GM11168 (cell line): ENCODE results near the gene PLA2G2E.
"Not testable (repeated sequence)": the region's sequence is repeated elsewhere in the genome, so short reads cannot be mapped to it uniquely, and the experiment has no call there.

Source experiments
- in situ Hi-C: fragments of 300-500 bp; cut with MboI; formaldehyde crosslinking; loops from one replicate; pipeline ENCODE4 v1.12.0; 2022; ENCODE audit warnings: low sequenced_read_pairs; ENCODE audit not compliant: unreplicated experiment

Gene PLA2G2E

DNA sequence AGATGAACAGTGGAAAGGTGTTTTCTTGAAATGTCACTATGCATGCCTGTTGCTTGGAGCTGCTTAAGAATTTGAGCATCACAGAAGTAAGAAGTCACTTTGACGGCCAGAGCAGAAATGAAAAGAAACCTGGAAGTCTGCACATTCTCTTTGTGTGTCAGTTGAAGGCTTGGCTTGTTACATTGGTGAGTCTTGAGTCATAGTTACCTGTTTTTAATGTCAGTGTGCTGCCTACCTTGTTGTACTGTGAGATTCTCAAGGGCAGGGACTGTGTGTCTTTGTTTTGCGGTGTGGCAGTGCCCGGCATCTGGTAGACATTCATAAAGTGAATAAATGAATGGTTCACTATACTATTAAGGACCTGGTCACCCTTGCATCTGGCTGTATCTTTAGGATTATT lies 31.3 kb downstream of the PLA2G2E start:
- in situ Hi-C loops, result no loop called here

DNA sequence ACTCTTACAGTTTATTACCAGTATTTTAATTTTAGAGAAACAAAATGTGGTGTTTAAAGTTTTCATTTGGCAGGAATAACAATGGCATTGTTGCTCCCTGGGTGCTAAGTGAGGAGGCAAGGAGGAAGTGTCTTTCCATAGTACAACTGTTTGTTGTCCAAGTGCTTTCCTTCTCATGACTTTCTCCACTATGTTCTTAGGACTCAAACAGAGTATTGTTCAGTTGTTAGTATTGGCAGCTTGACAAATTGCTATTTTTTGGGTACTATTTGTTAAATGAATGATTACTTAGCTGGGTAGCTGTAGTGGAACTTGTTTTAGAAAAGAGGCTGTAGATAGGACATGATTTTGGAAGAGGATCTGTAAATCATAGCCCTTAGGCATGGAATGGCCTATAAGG lies 33.8 kb downstream of the PLA2G2E start:
- in situ Hi-C loops, result no loop called here

DNA sequence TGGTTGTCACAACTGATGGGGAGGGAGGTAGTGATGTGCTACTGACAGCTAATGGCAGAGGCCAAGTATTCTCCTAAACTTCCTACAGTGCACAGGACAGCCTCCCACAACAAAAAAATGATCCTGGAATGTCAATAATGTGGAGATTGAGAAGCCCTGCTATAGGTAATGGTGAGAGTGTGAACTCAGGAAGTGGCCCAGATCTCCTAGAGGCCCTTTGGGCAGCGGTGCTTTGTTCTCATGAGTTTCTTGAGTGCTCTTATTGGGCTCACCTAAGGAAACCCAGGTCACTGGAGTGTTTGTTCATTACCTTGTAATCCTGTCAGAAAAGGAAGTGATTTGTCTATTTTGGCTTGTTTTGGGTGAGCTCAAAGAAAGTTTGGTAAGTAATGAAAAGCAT lies 35.3 kb downstream of the PLA2G2E start:
- in situ Hi-C loops, result no loop called here

DNA sequence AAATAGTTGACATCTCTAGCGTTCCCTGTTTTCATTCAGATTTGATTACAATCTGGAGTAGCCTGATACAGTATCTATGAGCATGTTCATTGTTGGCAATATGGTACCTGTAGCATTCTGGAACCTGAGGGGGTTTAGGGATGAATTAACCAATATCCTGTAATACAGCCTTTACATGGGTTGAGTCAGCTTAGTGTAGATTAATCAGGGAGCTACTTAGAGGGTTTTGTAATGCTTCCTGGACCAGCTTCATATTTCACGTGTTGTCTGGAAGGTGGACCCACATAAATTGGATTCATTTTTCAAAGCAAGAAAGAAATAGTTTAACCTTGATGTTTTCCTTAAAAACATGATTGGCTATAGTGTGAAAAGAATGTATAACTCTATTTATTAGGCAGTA lies 37.6 kb downstream of the PLA2G2E start:
- in situ Hi-C loops, result no loop called here

DNA sequence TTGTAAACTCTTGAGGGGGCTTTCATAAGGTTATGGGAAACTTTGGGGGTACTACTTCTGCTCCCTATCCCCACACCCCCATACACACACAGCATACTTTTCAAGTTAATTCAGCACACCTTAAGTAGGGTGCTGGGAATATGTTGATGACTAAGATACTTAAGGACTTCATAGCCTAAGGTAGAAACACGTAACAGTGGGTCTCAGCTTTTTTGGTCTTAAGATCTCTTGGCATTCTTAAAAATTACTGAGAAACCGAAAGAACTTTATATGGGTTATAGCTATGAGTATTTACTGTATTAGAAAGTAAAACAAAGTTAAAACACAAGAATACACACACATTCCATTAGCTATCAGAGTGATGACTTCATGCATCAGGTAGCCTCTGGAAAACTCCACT lies 39.1 kb downstream of the PLA2G2E start:
- in situ Hi-C loops, result no loop called here

DNA sequence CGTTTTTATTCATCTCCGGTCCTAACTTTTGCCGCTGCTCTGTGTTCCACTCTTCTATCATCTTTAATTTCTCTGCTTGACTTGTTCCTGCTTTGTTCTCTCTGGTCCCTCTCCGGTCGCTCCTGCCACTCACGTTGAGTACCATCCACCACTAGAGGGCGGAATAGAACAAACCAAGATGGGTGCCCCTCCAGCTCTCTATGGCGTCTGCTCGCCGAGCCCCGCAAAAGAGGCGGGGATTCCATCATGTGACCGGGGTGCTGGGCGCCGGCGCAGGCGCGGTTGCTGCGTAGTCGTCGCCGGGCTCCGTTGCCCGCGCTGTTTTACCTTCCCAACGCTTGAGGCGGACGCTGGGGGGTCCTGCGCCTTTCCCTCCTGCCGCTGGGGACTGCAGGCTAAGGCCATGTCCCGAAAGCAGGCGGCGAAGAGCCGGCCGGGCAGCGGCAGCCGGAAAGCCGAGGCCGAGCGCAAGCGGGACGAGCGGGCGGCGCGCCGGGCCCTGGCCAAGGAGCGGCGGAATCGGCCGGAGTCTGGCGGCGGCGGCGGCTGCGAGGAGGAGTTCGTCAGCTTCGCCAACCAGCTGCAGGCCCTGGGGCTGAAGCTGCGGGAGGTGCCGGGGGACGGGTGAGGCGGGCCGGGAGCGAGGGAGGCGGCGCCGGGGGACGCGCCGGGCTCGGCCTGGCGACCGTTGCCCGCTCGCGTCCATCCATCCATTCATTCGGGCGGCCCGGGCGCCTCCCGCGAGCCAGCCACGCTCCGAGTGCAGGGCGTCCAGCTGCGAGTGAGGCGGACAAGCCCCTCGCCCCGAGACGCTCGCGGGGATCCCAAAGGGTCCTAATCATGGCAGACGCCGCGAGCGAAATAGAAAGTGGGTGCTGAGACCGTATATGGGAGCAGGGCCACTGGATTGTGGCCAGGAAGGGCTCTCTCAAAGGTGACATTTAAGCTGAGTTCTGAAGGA lies 41.0 kb downstream of the PLA2G2E start, which contains the start of gene OTUD3:
Gene OTUD3, plus strand, starts transcription at position 285 of the 961 bp plus-strand sequence. Its CDS starts 119 bp downstream, at position 404.
- in situ Hi-C loops, result no loop called here

GRCh38 chr1:19880841-19881240 lies 42.6 kb downstream of the PLA2G2E start:
- in situ Hi-C loops, result not testable (repeated sequence)

DNA sequence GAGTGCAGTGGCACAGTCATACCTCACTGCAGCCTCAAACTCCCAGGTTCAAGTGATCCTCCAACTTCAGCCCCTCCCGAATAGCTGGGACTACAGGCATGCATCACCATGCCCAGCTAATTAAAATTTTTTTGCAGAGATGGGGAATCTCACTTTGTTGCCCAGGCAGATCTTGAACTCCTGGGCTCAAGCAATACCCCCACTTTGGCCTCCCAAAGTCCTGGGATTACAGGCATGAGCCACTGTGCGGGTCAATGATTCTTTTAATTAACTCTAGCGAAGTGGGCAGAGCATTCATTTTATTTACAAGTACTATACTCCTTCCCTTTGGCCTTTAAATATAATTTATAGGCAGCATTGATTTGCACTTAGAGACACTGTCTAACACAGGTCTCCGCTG lies 43.8 kb downstream of the PLA2G2E start:
- in situ Hi-C loops, result no loop called here

DNA sequence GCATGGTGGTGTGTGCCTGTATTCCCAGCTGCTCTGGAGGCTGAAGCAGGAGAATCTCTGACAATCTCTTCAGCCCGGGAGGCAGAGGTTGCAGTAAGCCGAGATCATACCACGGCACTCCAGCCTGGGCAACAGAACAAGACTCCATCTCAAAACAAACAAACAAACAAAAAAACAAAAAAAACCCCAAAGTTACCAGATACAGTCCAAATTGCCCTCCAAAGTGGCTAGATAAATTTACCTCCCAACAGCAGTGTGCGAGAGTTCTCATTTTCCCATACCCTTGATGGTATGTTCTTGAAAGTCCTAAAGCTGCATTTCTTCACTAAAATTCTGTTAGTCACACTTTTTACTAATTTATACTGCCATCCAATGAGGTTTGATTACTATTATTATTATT lies 44.2 kb downstream of the PLA2G2E start:
- in situ Hi-C loops, result no loop called here

- in situ Hi-C loops, result no loop called here
Measured at GRCh38 chr1:19878637-19878985, 44.8 kb downstream of the PLA2G2E start.

DNA sequence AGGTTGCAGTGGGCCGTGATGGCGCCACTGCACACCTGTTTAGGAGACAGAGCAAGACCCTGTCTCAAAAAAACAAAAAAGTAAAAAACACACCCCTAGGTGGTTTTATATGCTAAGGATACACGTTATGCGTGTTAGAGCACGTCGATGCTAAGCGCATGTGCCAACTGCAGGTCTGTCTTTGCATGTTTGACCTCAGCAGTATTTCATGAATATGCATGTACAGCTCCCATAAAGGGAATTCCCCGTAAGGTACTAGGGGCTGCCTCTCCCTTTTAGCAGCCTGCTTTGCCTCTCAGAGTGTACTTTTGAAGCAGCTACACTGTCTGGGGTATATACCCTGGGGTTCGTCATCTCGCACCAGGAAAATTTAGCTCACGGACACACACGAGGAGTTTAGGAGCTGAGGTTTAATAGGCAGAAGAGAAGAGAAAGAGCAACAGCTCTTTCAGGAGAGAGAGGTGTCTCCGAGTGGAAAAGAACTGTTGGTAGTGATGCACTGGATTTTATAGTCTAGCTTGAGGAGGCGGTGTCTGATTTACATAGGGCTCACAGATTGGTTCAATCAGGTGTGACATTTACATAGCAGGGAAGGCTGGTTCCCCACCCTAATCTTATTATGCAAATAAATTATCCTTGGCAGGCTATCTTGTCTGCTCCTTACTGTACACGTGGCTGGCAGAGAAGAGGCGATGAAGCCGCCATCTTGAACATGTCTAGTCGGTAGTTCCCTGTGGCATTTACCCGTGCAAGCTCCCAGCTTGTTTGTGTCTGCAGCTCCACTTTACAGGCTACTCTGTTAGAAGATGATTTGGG lies 45.4 kb downstream of the PLA2G2E start:
- in situ Hi-C loops, result no loop called here

- in situ Hi-C loops, result no loop called here
Measured at GRCh38 chr1:19877181-19877750, 46.2 kb downstream of the PLA2G2E start.

- in situ Hi-C loops, result no loop called here
Measured at GRCh38 chr1:19872190-19872589, 51.2 kb downstream of the PLA2G2E start.
